HG03439 (cell line): ENCODE measurements around the gene SORBS1.

Experiments used
- ATAC-seq: cut with Tn5 transposase; IDR thresholded peaks from one replicate; pipeline ENCODE4 v1.9.1; 2021; ENCODE audit warnings: mild to moderate bottlenecking, moderate library complexity; ENCODE audit not compliant: unreplicated experiment

SORBS1 gene

GRCh38 chr10:95330966-95331453 is 230.2 kb downstream of the SORBS1 start:
- no peak for ATAC-seq

- ATAC-seq, result no peak
Measured at GRCh38 chr10:95329296-95329695, 231.9 kb downstream of the SORBS1 start.

GRCh38 chr10:95328013-95328412 is 233.2 kb downstream of the SORBS1 start:
- no peak for ATAC-seq

GRCh38 chr10:95327367-95327766 is 233.8 kb downstream of the SORBS1 start:
- no peak for ATAC-seq

GRCh38 chr10:95326396-95326795 is 234.8 kb downstream of the SORBS1 start:
- ATAC-seq, result no peak

GRCh38 chr10:95325863-95326262 is 235.3 kb downstream of the SORBS1 start:
- ATAC-seq, result no peak

- no peak for ATAC-seq
Measured at GRCh38 chr10:95324436-95325268, 236.5 kb downstream of the SORBS1 start.

GRCh38 chr10:95321554-95322301 is 239.4 kb downstream of the SORBS1 start:
- no peak for ATAC-seq

DNA sequence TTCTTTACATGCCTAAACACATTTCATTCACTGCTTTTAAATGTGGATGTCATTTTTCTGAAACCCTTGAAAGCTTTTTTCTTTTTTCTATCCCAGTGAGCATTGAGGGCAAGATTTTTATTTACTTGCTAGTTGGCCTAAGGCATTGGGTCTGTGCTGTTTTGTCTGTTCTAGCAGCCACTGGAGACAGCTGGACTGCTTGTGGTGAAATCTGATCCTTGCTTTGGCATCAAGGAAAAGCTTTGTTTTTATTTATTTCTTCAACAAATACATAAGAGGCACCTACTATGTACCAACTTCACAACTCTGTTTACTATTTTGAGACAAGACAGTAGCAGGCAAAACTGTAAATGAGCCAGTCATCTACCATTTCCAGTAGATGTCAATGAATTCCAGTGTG is 241.9 kb downstream of the SORBS1 start:
- no peak for ATAC-seq

GRCh38 chr10:95315509-95315908 is 245.7 kb downstream of the SORBS1 start:
- no peak for ATAC-seq

- ATAC-seq, result no peak
Measured at GRCh38 chr10:95314192-95314918, 246.8 kb downstream of the SORBS1 start.

DNA sequence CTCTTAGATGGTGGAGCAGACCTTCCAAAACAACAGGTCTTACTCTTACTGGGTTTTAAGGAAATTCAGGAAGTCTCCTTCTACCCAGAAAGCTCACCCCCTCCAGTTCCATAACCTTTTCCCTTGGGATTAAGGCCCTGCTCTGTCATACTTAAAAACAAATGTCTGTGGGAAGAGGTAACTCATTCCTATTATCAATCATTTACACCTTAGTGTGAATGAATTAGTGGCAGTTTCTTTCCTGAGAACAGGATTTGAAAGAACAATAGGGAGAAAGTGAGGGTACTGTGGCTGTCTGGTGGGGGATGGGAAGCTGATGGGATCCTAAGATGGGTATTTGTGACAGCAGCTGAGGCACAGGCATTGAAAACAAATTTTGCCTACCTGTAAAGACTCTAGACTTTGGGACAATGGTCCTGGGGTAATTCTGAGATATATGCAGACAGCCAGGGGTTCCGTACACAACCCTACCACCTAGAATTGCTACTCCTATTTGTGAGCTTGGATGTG is 248.1 kb downstream of the SORBS1 start:
- ATAC-seq, result no peak

DNA sequence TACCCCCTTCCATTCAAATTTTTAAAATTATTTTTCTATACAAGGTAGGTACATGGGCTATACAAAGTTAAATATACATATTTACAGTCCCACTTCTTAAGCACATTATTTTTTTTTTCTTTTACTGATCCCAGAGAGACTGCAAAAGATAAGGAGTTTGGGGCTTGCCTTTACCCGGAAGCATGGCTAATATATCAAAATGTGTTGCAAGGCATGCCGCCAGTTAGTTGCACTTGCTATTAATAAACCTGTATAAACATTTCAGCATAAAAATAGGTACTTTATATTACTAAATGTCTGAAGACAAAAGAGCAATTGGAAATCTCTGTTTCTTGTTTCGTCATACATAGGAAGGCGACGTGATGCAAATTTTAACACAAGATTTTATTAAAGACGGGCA is 248.9 kb downstream of the SORBS1 start:
- ATAC-seq, result no peak

DNA sequence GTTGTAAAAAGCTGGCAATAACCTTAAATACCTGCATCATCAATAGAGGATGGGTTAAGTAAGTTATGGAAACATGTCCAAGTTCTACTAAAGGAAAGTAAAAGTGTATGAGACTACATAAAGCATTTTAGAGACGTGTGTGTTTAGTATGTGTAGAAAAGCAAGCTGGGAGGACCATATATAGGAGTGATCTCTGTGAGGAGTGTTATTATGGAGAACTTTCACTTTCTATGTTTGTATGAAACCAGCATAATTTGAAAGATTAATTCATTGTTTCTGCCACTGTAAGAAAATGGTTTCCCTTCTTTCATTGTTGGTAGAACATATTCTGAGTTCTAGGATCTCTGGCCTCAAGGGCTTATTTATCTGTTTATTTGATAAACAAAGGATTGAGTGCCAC is 251.2 kb downstream of the SORBS1 start:
- ATAC-seq, result no peak

DNA sequence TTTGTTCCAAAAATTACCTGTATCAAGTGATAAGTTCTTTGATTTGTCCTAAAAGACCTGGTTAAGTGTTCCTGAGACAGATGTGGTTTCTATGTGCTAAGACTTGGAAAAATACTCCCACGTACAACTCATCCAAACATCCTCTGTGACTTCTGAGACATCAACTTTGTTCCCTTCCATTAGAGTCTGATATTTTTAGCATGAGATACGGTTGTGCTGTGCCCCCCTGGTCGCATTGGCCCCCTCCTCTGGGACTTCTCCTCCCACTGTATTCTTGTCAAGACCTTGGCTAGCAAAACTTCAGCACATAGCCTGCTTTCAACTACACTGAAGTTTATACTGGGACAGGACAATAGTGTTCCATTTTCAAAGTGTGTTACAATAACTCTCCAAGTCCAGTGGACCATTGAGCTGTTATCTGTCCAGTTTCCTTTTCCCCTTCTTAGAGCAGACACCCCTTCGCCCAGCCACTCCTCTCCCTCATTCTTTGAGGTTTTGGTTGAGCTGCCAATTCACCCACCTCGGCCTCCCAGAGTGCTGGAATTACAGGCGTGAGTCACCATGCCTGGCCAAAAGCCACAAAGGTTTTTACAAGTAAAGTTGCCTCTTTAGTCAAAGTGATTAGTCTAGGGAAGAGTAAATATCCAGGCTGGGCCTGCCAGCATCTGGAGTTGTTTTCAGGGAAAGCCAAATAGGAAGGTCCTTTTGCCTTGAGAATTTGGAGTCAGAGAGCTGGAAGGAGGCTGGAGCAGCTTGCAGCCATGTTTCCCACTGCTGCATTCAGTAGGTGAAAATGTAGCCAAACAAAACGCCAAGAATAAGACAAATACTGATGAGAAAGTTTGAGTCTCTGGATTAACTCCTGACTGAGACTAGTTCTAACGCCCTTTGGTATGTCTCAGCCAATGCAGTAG is 252.5 kb downstream of the SORBS1 start:
- ATAC-seq, result no peak

DNA sequence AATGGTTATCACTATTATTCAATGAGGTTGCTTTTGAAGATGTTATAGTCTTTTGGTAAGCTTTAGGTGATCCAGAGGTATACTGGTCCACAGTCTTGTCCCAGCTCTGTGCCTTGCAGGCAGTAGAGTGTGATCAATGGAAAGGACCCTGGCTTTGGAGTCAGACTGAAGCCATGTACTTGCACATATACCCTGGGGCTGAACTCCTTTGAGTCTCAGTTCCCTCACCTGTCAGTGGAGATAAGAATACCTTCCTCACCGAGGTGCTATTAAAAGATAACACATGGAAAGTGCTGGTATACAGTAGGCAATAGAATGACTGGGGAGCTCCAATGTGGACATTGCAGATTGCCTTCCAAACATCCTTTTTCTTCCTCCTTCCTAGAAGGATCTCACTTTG is 254.3 kb downstream of the SORBS1 start:
- ATAC-seq, result no peak

- ATAC-seq, result no peak
Measured at GRCh38 chr10:95306318-95306650, 254.9 kb downstream of the SORBS1 start.

DNA sequence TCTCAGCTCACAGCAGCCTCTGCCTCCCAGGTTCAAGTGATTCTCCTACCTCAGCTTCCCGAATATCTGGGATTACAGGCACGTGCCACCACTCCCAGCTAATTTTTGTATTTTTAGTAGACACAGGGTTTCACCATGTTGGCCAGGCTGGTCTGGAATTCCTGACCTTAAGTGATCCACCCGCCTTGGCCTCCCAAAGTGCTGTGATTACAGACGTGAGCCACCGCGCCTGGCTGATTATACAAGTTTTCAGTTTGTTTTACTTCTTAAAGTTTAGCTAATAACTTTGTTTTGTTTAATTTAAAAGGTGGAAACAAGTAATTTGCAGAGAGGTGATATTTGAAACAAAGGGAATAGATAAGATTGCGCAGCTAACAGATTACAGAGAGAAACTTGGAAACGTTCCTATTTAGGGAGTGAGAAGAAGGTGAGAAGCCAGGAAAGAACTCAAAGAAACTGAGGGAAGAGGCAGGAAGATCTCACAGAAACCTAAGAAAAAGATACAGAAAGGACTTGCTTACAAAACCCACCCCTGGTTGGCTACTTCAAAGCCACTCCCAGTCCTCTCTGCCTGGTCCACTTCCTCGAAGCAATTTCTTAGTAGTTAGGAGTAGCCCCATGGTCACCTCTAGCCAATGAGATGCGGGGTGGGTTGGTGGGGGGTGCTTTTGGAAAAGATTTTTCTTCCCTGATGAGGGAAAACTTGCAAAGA is 255.4 kb downstream of the SORBS1 start:
- no peak for ATAC-seq

- ATAC-seq, result no peak
Measured at GRCh38 chr10:95304976-95305375, 256.2 kb downstream of the SORBS1 start.

- no peak for ATAC-seq
Measured at GRCh38 chr10:95304463-95304862, 256.7 kb downstream of the SORBS1 start.
